NCI-H1048 (cell line): Measurements from ENCODE around the gene GYG2.

Experiments
- DNase-seq: peaks from one replicate; lab custom pipeline; 2025; lab: John Stamatoyannopoulos, UW

Gene GYG2

GRCh38 chrX:2817036-2817435, 11.7 kb upstream of the GYG2 start:
- DNase-seq, result no peak

DNA sequence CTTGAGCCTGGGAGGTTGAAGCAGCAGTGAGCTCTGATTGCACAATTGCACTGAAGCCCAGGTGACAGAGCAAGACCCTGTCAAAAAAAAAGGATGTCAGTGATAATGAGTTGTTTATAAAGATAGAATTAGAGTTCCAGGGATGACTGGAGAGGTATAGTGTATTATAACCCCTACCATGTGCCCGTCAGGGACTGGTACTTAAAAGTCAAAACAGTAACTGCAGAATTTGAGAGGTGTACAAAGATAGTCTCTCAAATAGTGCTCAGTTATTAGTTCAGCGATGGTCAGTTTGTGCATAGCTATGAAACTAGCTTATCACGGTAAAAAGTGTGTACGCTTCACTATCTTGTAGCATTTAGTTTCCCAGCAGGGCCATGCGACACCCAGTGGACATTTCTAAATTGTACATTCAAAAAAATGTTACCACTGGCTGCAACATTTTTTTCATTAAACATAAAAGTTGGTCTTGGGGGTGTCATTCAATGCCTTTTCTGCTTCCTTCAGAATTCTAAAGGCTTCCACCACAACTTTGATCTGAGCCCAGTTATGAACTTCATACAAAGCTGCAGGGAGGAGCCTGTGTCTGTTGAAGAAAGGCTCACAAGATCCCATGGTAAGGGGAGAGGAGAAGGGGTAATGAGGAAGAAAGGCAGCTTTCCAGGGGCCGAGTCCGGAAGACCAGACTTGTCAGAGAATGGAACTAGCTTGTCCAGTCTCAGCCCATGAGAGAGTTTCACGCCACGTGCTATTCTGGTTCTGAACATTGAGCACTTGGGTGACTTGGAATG, 9.2 kb upstream of the GYG2 start:
- DNase-seq, result no peak

- DNase-seq, result no peak
Measured at GRCh38 chrX:2820136-2820771, 8.5 kb upstream of the GYG2 start.

GRCh38 chrX:2823795-2824386, 4.8 kb upstream of the GYG2 start:
- DNase-seq, result no peak

- DNase-seq, result no peak
Measured at GRCh38 chrX:2824886-2825285, 3.8 kb upstream of the GYG2 start.

- DNase-seq, result no peak
Measured at GRCh38 chrX:2828959-2829411, 255 bp downstream of the GYG2 start.

GRCh38 chrX:2829469-2830246, 928 bp downstream of the GYG2 start:
- DNase-seq, result no peak

GRCh38 chrX:2831471-2832228, 2.9 kb downstream of the GYG2 start:
- DNase-seq, result no peak

DNA sequence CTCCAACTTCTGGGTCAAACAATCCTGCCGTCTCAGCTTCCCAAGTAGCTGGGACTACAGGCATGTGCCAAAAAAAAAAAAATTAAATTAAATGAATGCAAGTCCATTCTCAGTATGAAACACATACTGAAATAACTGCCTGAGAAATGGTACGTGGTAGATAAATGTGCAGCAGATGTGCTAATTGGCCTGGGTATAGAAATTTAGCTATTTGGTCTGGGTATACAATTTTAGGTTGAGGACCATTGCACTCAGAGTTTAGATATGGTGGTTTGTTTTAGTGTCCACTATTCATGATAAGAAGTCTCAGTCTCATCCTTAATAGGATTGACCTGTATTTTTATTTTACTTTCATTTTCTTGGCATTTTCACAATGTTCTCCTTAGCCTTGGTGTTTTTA, 9.2 kb downstream of the GYG2 start:
- no peak for DNase-seq

GRCh38 chrX:2840961-2841360, 12.2 kb downstream of the GYG2 start:
- no peak for DNase-seq

DNA sequence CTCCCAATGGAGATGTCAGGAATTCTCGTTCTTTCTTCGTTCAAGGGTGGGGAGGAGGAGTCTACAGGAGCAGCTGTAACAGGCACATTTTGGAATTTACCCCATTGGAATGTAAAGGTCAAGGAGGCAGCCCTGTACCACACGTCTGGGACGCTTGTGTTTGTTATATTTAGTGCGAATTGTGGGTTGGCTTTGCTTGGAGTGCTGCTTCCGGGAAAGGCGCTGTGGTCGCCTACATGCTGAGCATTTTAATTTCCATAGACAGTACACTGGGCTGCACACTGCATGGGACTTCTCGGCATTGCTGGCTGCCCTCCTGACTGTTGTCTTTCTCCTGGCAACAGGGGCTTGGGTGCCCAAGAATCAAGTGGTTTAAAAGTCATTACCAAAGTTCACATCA, 12.8 kb downstream of the GYG2 start:
- DNase-seq, result no peak

DNA sequence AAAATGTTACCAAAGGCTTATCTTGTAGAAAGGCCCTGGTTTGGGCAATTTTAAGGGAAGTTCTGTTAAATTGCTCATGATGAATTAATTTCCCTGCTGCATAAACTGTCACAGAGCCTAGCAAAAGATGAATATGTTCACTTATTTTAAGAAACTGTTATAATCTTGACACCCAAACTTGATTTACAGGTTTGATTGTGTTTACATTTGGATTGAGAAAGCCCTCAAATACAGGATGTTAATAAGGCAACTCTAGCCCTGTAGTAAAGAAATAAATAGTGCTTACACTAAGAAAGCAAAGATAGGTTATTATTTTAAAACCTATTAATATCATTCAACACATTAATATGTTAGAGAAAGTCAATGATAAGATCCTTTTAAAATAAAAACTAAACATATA, 18.3 kb downstream of the GYG2 start:
- DNase-seq, result no peak

- no peak for DNase-seq
Measured at GRCh38 chrX:2848871-2849301, 20.2 kb downstream of the GYG2 start.

GRCh38 chrX:2854918-2855317, 26.2 kb downstream of the GYG2 start:
- no peak for DNase-seq

DNA sequence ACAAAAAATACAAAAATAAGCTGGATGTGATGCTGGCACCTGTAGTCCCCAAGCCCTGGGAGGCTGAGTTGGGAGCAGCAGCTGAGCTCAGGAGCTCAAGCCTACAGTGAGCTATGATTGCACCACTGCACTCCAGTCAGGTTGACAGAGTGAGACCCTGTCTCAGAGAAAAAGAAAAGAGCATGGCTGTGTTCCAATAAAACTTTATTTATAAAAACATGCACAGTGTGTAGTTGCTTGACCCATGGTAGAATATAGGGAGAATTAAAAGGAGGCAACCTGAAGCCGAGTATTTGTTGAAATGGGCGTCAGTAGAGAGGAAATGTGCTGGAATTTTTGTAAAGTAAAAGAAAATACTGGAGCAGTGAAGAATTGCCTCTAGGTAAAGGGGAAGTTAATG, 27.0 kb downstream of the GYG2 start:
- DNase-seq, result no peak

DNA sequence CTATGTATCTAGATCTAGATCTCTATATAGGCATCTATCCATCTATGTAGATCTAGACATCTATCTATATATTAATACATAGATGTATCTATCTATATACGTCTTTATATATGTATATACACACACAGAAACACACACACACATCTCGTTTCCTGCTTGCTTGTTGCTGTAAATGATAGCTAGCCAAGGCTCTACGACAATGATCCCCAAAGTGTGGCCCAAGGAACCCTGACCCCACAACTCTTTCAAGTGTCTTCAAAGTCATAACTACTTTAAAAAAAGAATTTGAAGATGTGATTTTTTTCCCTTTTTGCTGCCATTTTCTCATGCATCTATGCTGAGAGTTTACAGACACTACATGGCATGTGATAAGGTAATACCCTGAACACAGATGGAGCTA, 28.8 kb downstream of the GYG2 start:
- no peak for DNase-seq

DNA sequence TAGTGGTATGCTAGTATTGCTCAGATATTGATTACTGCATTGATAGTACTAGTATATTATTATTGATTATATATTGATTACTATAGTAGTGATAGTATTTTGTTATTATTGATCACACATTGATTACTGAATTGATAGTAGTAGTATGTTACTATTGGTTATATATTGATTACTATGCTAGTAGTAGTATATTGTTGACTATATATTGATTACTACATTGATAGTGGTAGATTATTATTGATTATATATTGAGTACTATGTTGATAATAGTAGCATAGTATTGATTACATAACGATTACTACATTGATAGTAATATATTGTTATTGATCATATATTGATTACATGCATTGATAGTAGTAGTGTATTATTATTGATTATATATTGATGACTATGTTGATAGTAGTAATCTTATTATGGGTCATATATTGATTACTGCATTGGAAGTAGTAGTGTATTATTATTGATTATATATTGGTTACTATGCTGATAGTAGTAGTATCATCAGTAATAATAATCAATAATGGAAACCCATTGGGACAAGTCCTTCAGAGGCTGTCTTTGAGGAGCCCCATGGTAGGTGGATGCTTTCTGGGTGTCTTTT, 30.6 kb downstream of the GYG2 start:
- no peak for DNase-seq

GRCh38 chrX:2862404-2862803, 33.7 kb downstream of the GYG2 start:
- no peak for DNase-seq

- no peak for DNase-seq
Measured at GRCh38 chrX:2863646-2864045, 34.9 kb downstream of the GYG2 start.

DNA sequence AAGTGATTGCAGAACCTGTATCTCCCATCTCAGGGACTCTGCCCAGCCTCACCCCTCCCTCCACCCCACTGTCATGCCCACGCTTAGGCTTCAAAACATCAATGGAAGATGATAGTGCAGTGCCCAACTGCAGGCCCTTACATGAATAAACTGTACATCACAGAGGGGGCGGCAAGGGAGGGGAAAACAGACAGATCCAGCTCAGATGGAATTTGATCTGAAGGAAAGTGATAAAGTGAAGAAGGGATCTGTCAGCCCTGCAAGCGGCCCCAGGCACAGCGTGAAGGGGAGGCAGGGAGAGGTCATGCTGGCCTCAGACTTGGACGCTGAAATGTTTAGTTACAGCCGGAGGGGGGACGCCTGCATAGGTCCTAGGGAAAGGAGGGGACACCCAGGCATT, 38.5 kb downstream of the GYG2 start:
- no peak for DNase-seq

DNA sequence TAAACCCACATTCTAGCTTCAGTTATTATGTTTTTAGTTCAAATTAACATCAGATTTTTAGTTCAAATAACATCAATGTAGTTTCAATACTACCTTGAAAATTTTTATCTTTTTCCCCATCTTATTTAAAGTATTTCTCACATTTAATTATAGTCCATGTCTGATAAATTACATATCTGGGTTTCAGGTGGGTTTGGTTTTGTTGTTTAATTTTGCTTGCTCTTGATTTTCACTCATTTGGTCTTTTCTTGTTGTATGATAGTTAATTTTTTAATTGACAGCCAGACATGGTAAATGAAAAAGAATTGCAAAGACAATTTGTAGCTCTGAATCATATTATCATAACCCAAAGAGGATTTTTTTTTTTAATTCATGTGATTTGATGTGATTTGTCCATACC, 41.9 kb downstream of the GYG2 start:
- DNase-seq, result no peak
